ENCODE measurements around the gene BICRAL.
"Not testable (repeated sequence)": the region's sequence is repeated elsewhere in the genome, so short reads cannot be mapped to it uniquely, and the experiment has no call there.

Gene BICRAL

DNA sequence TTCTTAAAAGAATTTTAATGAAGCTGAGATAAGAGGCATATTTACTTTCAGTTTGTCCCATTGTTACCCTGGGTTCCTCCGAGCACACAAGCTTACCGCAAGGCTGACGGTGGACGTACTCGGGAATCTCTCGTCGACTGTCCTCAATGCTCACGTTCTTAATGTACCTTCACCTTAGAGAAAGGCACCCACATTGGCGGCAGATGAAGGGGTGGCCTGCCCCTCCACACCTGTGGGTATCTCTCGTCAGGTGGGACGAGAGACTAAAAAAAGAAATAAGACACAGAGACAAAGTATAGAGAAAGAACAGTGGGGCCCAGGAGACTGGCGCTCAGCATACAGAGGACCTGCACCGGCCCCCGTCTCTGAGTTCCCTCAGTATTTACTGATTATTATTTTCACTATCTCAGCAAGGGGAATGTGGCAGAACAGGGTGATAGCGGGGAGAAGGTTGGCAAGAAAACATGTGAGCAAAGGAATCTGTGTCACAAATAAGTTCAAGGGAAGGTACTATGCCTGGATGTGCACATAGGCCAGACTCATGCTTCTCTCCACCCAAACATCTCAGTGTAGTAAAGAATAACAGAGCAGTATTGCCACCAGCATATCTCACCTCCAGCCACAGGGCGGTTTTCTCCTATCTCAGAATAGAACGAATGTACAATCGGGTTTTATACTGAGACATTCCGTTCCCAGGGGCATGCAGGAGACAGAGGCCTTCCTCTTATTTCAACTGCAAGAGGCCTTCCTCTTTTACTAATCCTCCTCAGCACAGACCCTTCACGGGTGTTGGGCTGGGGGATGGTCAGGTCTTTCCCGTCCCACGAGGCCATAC is 120.8 kb downstream of the BICRAL start:
- DNase-seq, result not testable (repeated sequence)

DNA sequence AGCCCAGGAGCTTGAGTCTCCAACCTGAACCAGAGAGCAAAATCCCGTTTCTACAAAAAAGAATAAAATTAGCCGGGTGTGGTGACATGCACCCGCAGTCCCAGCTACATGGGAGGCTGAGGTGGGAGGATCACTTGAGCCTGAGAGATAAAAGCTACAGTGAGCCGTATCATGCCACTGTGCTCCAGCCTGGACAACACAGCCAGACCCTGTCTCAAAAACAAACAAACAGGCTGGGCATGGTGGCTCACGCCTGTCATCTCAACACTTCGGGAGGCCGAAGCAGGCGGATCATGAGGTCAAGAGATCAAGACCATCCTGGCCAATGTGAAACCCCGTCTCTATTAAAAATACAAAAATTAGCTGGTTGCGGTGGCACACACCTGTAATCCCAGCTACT is 122.6 kb downstream of the BICRAL start:
- no peak for DNase-seq

DNA sequence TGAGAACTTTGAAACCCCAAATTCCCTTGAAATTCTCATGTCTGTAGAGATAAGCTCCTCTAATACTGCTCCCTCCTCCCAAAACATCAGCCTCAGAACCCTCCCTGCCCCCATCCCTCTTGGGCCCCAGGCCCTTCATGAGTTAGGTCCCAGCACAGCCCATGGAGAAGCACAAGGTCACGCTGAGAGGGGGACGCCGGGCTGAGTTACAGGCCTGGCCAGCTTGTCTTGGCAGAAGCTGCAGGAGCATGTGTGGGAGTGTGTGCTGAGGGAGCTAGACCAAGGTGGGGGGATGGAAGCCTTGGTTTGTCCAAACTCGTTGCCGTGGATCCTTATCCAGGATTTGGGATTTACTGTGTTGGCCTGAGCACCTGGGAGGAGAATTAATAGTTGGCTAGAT is 125.5 kb downstream of the BICRAL start:
- no peak for DNase-seq

DNA sequence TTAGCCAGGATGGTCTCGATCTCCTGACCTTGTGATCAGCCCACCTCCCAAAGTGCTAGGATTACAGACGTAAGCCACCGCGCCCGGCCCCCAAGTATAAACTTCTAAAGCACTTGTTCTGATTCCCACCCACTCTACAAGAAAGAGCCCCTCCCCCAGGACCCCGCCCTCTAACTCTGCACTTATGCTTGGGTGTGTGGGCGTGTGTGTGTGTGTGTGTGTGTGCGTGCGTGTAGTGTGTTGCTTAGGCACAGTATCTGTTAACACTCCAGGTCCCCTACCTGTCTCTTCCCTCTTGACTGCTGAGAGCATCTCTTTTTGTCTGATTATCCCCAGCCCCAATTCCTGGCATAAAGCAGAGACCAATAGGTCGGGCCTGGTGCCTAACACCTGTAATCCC is 128.0 kb downstream of the BICRAL start:
- DNase-seq, result no peak

DNA sequence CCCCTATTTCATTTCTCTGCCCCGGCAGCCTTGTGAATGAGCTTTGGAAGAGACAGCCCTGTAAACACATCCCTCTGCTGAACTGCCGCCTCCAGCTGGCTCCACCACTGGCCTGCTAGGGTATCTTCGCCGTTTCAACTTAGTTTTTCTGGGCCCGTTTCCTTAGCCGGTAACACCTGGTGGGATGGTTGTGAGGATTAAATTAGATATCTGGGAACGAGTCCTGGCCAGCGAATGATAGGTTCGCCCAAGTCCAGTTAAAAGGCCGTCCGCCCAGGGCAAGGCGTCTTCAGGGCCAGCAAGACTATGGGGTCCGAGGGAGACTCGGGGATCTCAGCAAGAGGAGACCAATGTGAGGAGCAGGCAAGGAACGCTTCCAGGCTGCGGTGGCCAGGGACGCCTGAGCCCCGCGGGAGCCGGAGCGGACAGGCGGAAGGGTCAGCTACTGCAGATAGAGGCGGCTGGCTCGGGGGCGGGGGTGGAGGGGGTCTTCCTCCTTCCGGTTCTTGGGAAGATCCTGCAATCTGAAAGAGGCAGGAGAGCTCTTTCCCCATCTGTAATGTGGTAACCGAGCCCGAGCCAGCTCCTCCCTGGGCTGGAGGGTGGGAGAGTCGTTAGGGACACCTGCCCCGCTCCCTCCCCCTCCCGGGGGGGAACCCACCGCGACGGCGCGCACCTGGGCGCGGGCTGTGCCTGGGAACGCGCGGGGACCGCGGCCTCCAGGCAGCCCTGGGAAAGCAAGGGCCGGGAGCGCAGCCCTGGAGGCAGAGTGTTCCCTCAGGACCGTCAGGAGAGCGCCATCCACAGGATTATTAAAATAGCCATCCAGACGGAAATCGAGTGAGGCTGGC is 129.5 kb downstream of the BICRAL start:
- DNase-seq, result no peak

DNA sequence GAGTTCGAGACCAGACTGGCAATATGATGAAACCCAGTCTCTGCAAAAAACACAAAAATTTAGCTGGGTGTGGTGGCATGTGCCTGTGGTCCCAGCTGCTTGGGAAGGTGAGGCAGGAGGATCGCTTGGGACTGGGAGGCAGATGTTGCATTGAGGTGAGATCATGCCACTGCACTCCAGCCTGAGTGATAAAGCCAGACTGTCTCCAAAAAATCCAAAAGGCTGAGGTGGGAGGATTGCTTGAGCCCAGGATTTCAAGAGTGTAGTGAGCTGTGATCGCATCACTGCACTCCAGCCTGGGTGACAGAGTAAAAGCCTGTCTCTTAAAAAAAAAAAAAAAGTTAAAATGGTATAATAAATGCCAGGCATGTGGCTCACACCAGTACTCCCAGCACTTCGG is 132.7 kb downstream of the BICRAL start:
- no peak for DNase-seq

DNA sequence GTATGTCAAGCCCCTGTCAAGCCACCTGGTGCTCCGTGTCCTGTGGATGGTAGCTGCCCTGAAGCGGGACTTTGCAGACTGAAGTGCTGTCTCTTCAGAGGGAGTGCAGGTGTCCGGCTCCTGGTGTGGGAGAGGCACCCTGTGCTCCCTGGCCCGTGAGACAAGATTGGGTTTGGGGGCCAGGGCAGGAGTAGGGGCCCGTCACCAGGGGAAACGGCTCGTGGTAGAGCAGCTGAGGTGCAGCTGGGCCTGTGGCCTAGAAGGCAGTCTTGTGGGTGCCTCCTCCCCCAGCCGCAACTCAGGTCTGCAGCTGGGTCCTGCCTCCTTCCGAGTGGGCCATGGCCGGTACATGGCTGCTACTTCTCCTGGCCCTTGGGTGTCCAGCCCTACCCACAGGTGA is 133.9 kb downstream of the BICRAL start, which contains the start of gene PTCRA:
Gene PTCRA, plus strand, starts transcription at position 322 of the 400 bp plus-strand sequence. Its CDS starts 17 bp downstream, at position 339.
- DNase-seq, result no peak

DNA sequence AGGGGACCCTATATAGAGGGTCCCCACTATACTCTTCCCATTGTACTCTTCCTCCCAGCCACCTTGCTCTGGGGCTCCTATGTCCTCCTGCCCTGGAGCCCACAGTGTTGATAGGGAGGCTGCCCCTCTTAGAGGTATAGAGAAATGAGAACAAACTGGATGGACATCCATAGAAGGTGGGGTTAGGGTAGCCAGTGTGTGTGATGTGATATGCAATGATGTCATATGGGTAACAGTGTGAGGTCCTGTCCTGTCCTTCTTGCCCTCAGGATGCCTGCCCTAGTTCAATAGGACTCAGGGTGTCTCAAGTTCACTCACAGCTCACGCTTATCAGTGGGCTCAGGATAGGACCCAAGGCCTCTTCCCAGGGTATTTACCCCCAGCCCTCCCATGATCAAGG is 134.4 kb downstream of the BICRAL start:
- DNase-seq, result no peak

Measured in activated CD4-positive, alpha-beta T cell treated with anti-CD3 and anti-CD28 coated beads for 1 hour (primary cell).